Skeletal muscle satellite cell (primary cell): ENCODE measurements around the gene ASPHD1. TPM values are rescaled to one million over a fixed set of nuclear protein-coding genes. Genes with fewer than 3 reads are reported as not detected.

Source experiments
- H3K27me3 ChIP-seq: 2 replicates; pipeline ENCODE4 v1.7.0; 2013; ENCODE audit warnings: low read length; ENCODE audit not compliant: control insufficient read depth, insufficient read depth
- H3K36me3 ChIP-seq: 2 replicates; pipeline ENCODE4 v1.7.0; 2013; ENCODE audit warnings: mild to moderate bottlenecking, control low read depth, low read length; ENCODE audit not compliant: insufficient read depth
- H3K4me1 ChIP-seq: 2 replicates; pipeline ENCODE4 v1.7.0; 2013; ENCODE audit warnings: low read length; ENCODE audit not compliant: control insufficient read depth, insufficient read depth
- H3K4me2 ChIP-seq: 2 replicates; pipeline ENCODE4 v1.7.0; 2013; ENCODE audit warnings: mild to moderate bottlenecking, low read length
- H3K4me3 ChIP-seq: 2 replicates; pipeline ENCODE4 v1.7.0; 2013; ENCODE audit warnings: low read length
- H3K9ac ChIP-seq: 2 replicates; pipeline ENCODE4 v1.7.0; 2013; ENCODE audit warnings: mild to moderate bottlenecking, low read depth, low read length, moderate library complexity
- H3K9me3 ChIP-seq: replicated peaks from 2 replicates; pipeline ENCODE4 v1.7.0; 2013; ENCODE audit warnings: mild to moderate bottlenecking, control low read depth, low read length
- total RNA-seq: library from RNA; depleted of rRNA; stranded (reverse); fragments of >200 nt; gene quantifications from 2 replicates; pipeline ENCODE4 v1.2.3, GENCODE V29; 2012; rRNA removed

The ASPHD1 gene, protein sequence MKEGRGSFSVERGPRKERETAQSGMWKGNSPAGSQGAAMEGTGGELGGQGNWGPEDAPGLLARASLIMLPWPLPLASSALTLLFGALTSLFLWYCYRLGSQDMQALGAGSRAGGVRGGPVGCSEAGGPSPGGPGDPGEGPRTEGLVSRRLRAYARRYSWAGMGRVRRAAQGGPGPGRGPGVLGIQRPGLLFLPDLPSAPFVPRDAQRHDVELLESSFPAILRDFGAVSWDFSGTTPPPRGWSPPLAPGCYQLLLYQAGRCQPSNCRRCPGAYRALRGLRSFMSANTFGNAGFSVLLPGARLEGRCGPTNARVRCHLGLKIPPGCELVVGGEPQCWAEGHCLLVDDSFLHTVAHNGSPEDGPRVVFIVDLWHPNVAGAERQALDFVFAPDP
- 11.4 and 11.7 TPM in 2 replicates for total RNA-seq

DNA sequence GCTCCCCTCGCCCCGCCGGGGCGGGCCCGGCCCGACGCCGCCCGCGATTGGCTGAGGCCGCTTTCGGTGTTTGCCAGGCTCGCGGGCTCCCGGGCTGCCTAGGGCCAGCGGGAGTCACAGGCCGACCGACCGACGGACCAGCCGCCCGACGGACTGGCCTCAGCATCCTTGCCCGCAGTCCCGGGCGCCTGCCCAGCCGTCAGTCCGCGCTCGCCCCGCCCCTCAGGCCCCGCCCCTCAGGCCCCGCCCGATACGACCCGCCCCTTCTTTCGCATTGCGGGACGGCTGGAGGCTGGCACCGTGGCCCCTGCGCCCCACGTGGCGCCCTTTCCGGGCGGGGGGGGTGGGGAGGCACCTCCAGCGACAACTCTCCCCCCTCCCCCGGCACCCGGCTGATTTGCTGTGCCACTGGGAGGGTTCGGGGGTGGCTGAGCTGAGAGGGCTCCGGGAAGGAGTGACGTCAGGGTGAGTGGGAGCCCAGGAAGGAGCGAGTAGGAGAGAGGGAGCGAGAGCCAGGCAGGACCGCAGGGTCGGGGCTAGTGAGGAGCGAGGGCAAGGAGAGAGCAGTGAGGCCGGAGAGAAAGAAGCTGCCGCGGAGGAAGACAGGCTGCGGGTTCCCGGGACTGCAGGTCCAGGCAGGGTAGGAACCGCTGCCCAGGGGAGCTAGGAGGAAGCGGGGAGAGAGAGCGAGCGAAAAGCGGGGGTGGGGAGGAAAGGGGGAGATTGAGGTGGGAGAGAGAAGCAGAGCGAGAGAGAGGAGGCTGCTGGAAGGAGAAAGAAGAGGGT, at the start of gene ASPHD1:
Gene ASPHD1 (plus strand): TSS at position 387 of the 786 bp plus-strand sequence. CDS start 484 bp downstream, outside the sequence.
- Histone ChIP-seq H3K4me2 (peak within 1 kb of the TSS; percentile 95), H3K9ac (peak within 1 kb of the TSS; percentile 37), H3K27me3 (peaks cover 22% of the 10 kb centered on the region), H3K36me3 (no peaks in the 10 kb centered on the region), H3K4me1 (peaks cover 21% of the 10 kb centered on the region), H3K4me3 (peak within 1 kb of the TSS; percentile 68), H3K9me3 (no peaks in the 10 kb centered on the region)

DNA sequence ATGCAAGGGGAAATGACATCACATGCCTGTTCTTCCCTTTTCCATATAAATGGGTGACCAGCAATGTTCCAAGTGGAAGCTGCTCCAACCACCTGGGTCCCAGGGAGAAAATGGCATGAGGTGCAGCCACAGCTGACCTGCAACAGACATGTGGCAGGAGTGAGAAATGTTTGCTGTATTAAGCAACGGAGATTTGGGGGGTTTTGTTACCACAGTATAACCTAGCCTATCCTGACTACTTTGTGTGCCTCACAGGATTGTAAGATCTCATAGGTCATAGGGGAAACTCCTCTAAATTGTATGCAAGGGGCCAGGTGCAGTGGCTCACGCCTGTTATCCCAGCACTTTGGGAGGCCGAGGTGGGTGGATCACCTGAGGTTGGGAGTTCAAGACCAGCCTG, 49.3 kb upstream of the ASPHD1 start:
- Histone ChIP-seq H3K9ac (no peak overlapping the region), H3K27me3 (no peaks in the 10 kb centered on the region), H3K4me1 (no peaks in the 10 kb centered on the region), H3K36me3 (peaks cover 26% of the 10 kb centered on the region), H3K4me3 (no peak overlapping the region), H3K9me3 (no peaks in the 10 kb centered on the region), H3K4me2 (no peak overlapping the region)

DNA sequence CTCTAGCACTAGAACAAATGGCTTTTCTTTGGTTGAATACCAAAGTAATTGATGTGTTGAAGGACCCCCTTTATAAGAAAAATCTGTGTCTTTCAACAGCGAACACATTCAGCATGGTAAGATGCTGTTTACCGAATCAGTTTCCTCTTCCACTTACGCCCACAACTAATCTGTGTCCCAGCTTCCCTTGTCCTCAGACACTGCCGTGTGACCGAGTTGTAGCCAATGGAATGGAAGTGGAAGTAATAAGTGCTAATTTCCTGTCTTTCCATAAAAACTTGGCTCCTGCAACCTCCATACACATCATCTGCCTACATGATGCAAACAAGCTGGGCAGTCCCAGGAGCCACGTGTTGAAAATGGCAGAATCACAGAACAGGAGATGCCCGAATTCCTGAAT, 47.6 kb upstream of the ASPHD1 start:
- H3K4me3 ChIP-seq = no peak overlapping the region
- no peaks in the 10 kb centered on the region for H3K27me3 ChIP-seq
- H3K9ac ChIP-seq = no peak overlapping the region
- H3K4me2 ChIP-seq = no peak overlapping the region
- peaks cover 9% of the 10 kb centered on the region for H3K36me3 ChIP-seq
- peaks cover 12% of the 10 kb centered on the region for H3K4me1 ChIP-seq
- H3K9me3 ChIP-seq = no peaks in the 10 kb centered on the region

DNA sequence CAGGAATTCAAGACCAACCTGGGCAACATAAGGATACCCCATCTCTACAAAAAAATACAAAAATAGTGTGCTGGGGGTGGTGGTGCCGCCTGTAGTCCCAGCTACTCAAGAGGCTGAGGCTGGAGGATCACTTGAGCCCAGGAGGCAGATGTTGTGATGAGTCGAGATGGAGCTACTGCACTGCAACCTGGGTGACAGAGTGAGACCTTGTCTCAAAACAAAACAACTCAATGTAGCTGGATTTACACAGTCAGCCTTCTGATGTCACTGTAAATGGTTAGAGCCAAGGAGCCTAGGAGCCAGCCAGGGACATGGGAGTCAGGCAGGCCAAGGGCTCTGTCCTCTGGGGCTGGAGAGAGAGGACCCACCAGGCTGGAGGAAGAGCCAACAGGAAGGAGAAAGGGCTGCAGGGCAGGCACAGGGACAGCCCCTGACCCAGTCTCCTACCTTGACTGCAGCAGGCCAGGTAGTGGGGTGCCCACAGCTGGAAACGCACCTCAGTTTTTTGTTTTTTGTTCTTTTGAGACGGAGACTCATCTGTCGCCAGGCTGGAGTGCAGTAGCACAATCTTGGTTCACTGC, 45.7 kb upstream of the ASPHD1 start:
- Histone ChIP-seq H3K36me3 (peaks cover 14% of the 10 kb centered on the region), H3K9ac (no peak overlapping the region), H3K9me3 (no peaks in the 10 kb centered on the region), H3K4me3 (no peak overlapping the region), H3K27me3 (no peaks in the 10 kb centered on the region), H3K4me1 (peaks cover 22% of the 10 kb centered on the region), H3K4me2 (no peak overlapping the region)

DNA sequence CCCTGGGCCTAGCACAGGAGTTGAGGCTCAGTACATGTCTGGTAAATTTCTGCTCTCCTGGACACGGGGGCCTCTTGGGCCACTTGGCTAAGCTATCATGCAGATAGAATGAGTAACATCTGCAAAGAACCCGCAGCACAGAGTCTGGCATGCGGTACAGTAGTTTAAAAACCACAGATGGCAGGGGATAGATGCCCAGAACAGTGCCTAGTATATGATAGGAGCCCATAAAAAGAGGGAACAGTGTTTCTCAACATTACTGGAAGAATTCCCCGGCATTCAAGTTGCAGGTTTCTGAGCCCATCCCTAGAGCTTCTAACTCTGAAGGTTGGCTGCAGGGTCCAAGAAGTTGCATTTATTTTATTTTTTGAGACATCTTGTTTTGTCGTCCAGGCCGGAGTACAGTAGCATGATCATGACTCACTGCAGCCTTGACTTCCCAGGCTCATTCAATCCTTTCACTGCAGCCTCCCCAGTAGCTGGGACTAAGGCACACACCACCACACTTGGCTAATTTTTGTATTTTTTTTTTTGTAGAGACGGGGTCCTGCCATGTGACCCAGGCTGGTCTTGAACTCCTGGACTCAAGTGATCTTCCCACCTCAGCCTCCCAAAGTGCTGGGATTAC, 43.0 kb upstream of the ASPHD1 start:
- Histone ChIP-seq H3K9me3 (no peaks in the 10 kb centered on the region), H3K4me3 (no peak overlapping the region), H3K9ac (no peak overlapping the region), H3K4me2 (peak overlapping the region; percentile 10), H3K27me3 (no peaks in the 10 kb centered on the region), H3K36me3 (peaks cover 29% of the 10 kb centered on the region), H3K4me1 (peaks cover 27% of the 10 kb centered on the region)

DNA sequence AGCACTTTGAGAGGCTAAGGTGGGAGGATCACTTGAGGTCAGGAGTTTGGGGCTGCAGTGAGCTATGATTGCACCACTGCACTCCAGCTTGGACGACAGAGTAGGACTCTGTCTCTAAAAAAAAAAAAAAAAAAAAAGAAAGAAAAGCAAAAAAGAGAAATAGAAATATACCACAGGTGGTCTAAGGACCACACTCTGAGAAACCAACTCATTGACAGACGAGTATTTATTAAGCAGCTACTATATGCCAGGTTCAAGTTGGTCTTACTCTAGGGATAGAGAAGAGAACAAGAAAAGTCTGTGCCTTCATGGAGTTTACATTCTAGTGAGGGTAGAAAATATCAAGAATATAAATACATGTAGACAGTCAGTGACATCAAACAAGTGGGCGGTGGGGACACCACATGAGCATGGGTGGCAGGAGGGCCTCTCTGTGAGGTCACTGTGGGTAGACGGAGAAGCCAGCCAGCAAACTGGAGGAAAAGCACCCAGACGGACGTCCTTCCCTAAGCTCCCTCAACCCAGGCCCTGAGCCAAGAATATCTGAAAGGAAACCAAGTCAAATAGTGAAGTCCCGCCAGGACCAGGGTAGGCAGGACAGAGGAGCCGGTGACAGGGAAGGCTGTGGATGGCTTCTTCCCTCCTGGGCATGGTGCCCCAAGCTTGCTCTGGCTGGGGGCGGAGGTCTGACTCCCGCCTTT, 42.0 kb upstream of the ASPHD1 start:
- H3K9ac ChIP-seq = no peak overlapping the region
- no peak overlapping the region for H3K4me3 ChIP-seq
- peaks cover 27% of the 10 kb centered on the region for H3K4me1 ChIP-seq
- peaks cover 29% of the 10 kb centered on the region for H3K36me3 ChIP-seq
- H3K9me3 ChIP-seq = no peaks in the 10 kb centered on the region
- no peak overlapping the region for H3K4me2 ChIP-seq
- no peaks in the 10 kb centered on the region for H3K27me3 ChIP-seq

DNA sequence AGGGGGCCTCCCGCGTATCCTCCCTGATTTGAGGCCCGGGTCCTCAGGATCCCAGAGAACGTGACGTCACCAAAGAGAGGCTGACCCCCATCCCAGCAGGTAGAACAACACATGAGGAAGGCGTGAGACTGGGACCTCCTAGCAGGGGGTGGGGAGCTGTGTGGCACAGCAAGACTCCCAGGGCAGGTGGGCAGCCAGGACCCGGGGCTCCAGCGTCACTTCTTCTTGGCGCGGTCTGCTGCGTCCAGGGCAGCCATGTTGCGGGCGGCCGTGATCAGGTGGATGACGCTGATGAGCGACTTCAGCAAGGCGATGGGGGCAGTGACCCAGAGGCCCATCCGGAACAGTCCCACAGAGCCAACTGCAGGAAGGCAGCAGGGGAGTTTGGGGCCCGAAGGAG, 41.3 kb upstream of the ASPHD1 start:
- no peak overlapping the region for H3K4me2 ChIP-seq
- no peaks in the 10 kb centered on the region for H3K27me3 ChIP-seq
- no peaks in the 10 kb centered on the region for H3K9me3 ChIP-seq
- no peak overlapping the region for H3K4me3 ChIP-seq
- peaks cover 32% of the 10 kb centered on the region for H3K4me1 ChIP-seq
- no peak overlapping the region for H3K9ac ChIP-seq
- peaks cover 29% of the 10 kb centered on the region for H3K36me3 ChIP-seq

DNA sequence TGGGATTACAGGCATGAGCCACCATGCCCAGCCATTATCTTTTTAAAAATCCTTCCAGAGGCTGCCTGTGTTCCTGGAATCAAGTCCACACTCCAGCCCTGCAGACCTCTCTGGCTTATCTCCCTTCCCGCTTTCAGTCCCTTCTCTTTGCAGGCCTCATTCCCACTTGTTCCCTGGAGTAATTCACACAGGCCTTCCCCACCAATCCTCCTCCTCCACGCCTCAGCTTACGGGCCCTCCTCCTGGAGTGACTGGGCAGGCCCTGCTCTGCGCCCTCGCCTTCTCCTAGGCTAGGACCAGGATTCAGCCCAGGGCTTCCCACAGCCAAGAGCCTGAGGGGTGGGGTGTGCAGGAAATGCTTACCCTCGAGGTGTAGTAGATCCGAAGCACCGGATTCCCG, 40.1 kb upstream of the ASPHD1 start:
- Histone ChIP-seq H3K4me2 (no peak overlapping the region), H3K9ac (no peak overlapping the region), H3K27me3 (no peaks in the 10 kb centered on the region), H3K4me3 (no peak overlapping the region), H3K9me3 (no peaks in the 10 kb centered on the region), H3K4me1 (peaks cover 32% of the 10 kb centered on the region), H3K36me3 (peaks cover 29% of the 10 kb centered on the region)

DNA sequence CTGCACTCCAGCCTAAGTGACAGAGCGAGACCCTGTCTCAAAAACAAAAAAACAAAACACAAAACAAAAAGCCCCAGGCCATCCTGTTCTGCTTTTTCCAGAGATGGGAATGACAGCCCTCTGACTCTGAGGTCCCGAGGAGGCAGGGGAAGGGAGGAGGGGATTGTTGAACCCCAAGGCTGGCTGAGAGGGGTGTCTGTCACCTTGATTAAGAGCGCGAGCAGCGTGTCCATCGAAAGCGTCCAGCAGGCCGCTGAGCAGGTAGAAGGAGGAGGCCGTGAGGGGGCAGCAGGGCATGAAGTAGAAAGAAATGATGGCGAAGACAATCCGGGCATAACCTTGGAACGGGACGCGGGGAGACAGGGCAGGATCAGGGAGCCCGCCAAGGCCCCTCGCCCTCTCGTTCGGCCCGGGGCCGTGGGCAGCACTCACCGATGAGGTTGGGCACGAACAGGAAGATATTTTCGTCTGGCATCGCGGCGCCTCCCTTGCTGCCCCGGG, 37.9 kb upstream of the ASPHD1 start:
- Histone ChIP-seq H3K4me1 (peaks cover 22% of the 10 kb centered on the region), H3K4me3 (peak overlapping the region; percentile 78), H3K36me3 (peaks cover 29% of the 10 kb centered on the region), H3K9ac (peak overlapping the region; percentile 85), H3K4me2 (peak overlapping the region; percentile 79), H3K27me3 (no peaks in the 10 kb centered on the region), H3K9me3 (no peaks in the 10 kb centered on the region)

DNA sequence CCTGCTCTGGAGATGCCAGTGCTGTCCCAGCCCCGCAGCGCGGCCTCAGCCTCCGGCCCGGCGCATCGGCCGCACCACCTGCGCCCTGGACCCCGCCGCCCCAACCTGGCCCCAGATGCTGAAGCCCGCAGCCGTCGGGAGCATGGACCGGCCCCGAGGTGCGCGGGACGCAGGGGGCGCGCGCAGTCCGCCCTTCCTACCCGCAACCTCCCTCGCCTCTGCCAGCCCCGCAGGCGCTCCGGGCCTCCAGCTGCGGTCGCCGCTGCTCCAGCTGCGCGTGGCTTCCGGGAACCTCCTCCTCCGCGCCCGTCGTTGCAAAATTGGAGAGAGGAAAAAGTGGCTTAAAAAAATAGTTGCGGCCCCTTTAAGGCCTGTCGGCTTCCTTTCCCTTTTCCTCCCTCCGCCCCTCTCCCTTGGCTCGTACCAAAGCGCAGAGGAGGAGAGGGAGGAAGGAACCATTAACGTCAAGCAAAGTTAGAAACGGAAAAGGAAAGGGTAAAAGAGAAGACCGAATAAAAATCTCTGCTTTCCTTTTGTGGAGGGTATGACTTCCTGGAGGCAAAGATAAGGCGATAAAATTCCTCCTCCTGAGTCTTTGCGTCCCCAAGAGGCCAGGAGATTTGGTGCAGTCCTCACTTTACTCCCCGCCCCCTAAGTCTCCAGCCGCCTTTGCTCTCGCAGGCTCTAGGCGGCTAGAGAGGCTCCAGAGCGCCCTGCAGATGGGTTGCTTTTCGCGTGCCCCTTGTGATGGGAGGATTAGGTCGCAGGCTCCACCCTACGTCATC, 37.2 kb upstream of the ASPHD1 start, which contains the start of gene CDIPT:
Gene CDIPT (minus strand): TSS at position 343 of the 785 bp plus-strand sequence. CDS start 369 bp downstream, outside the sequence.
- peak within 1 kb of the TSS; percentile 78 for H3K4me3 ChIP-seq
- H3K4me1 ChIP-seq = peaks cover 15% of the 10 kb centered on the region
- peak within 1 kb of the TSS; percentile 79 for H3K4me2 ChIP-seq
- H3K9me3 ChIP-seq = no peaks in the 10 kb centered on the region
- H3K27me3 ChIP-seq = no peaks in the 10 kb centered on the region
- H3K9ac ChIP-seq = peak within 1 kb of the TSS; percentile 85
- H3K36me3 ChIP-seq = peaks cover 29% of the 10 kb centered on the region
